IMR-90 (cell line): ENCODE data around the gene MAP3K9. TPM values are rescaled to one million over a fixed set of nuclear protein-coding genes. Genes with fewer than 3 reads are reported as not detected.

Source experiments
- ATAC-seq: fragments of 200-7000 bp; cut with Tn5 transposase; 2 replicates; pipeline ENCODE4 v1.9.1; 2020; ENCODE audit warnings: low read depth, mild to moderate bottlenecking, moderate library complexity
- BruUV-seq: library from RNA; stranded (reverse); fragments of 400-500 nt; replicated peaks from 2 replicates; lab custom pipeline; 2021; lab: Mats Ljungman, UMichigan
- CTCF ChIA-PET: fragments of 300-600 bp; formaldehyde crosslinking; extraction: SDS; loops from one replicate; lab custom pipeline; 2021; ENCODE audit warnings: antibody characterized with exemption; lab: Yijun Ruan, JAX
- POLR2A ChIA-PET: fragments of 300-600 bp; sonication (Branson Sonifier 250); formaldehyde crosslinking; loops from one replicate; lab custom pipeline; 2022; ENCODE audit warnings: antibody characterized with exemption; ENCODE audit not compliant: unreplicated experiment; lab: Charles Lee
- DNase-seq: peaks from one replicate; pipeline ENCODE4 v3.0.0; 2013
- H2AFZ ChIP-seq: replicated peaks from 2 replicates; pipeline ENCODE3; 2013; ENCODE audit warnings: low read length, mild to moderate bottlenecking; ENCODE audit not compliant: poor library complexity
- H2AK5ac ChIP-seq: 2 replicates; pipeline ENCODE4 v1.6.1; 2013; ENCODE audit warnings: low read depth, low read length, inconsistent platforms
- H2AK9ac ChIP-seq: replicated peaks from 2 replicates; pipeline ENCODE3; 2013; ENCODE audit warnings: mild to moderate bottlenecking, low read depth, low read length, moderate library complexity; ENCODE audit not compliant: poor library complexity
- H2BK120ac ChIP-seq: 2 replicates; pipeline ENCODE4 v1.6.1; 2013; ENCODE audit warnings: low read depth, low read length, inconsistent platforms
- H2BK15ac ChIP-seq: 3 replicates; pipeline ENCODE4 v1.6.1; 2013; ENCODE audit warnings: low read depth, low read length, inconsistent platforms
- H2BK20ac ChIP-seq: 2 replicates; pipeline ENCODE4 v1.6.1; 2013; ENCODE audit warnings: low read depth, mild to moderate bottlenecking, inconsistent platforms, low read length, moderate library complexity
- H2BK5ac ChIP-seq: 2 replicates; pipeline ENCODE4 v1.6.1; 2013; ENCODE audit warnings: mild to moderate bottlenecking, low read depth, low read length, inconsistent platforms; ENCODE audit not compliant: poor library complexity, severe bottlenecking
- H3K14ac ChIP-seq: replicated peaks from 2 replicates; pipeline ENCODE4 v1.6.1; 2013; ENCODE audit warnings: low read depth, low read length, inconsistent platforms
- H3K18ac ChIP-seq: 2 replicates; pipeline ENCODE4 v1.6.1; 2013; ENCODE audit warnings: low read depth, low read length, control low read depth
- H3K23ac ChIP-seq: 2 replicates; pipeline ENCODE4 v1.6.1; 2013; ENCODE audit warnings: low read depth, low read length, inconsistent platforms
- H3K27ac ChIP-seq: 2 replicates; pipeline ENCODE4 v1.5.1; 2013; ENCODE audit warnings: mild to moderate bottlenecking, control low read depth, low read length; ENCODE audit not compliant: insufficient read depth
- H3K27me3 ChIP-seq: 2 replicates; pipeline ENCODE4 v1.6.1; 2013; ENCODE audit warnings: low read length; ENCODE audit not compliant: control insufficient read depth, insufficient read depth
- H3K36me3 ChIP-seq: 2 replicates; pipeline ENCODE4 v1.6.1; 2013; ENCODE audit warnings: low read length, mixed read lengths; ENCODE audit not compliant: control insufficient read depth, insufficient read depth
- H3K4ac ChIP-seq: 2 replicates; pipeline ENCODE4 v1.6.1; 2013; ENCODE audit warnings: low read depth, low read length, inconsistent platforms
- H3K4me1 ChIP-seq: 2 replicates; pipeline ENCODE4 v1.6.1; 2013; ENCODE audit warnings: low read length, mixed read lengths; ENCODE audit not compliant: control insufficient read depth, insufficient read depth
- H3K4me2 ChIP-seq: 2 replicates; pipeline ENCODE4 v1.6.1; 2013; ENCODE audit warnings: low read depth, mild to moderate bottlenecking, control low read depth, low read length, moderate library complexity
- H3K4me3 ChIP-seq: 2 replicates; pipeline ENCODE4 v1.5.1; 2013; ENCODE audit warnings: low read depth, mild to moderate bottlenecking, control low read depth, low read length, moderate library complexity; ENCODE audit not compliant: insufficient read depth
- H3K56ac ChIP-seq: 2 replicates; pipeline ENCODE4 v1.6.1; 2013; ENCODE audit warnings: low read length, inconsistent platforms; ENCODE audit not compliant: insufficient read depth; ENCODE audit errors: extremely low read depth
- H3K79me1 ChIP-seq, 2 experiments: 2 replicates each; pipeline ENCODE4 v1.6.1; 2013; ENCODE audit warnings: low read length in 2 of 2, inconsistent platforms in 1 of 2, low read depth in 1 of 2
- H3K9ac ChIP-seq: 2 replicates; pipeline ENCODE4 v1.6.1; 2013; ENCODE audit warnings: low read depth, low read length, control low read depth
- H3K9me1 ChIP-seq: 2 replicates; pipeline ENCODE4 v1.6.1; 2013; ENCODE audit warnings: low read length, inconsistent platforms; ENCODE audit not compliant: insufficient read depth
- H3K9me3 ChIP-seq: 2 replicates; pipeline ENCODE4 v1.6.1; 2013; ENCODE audit warnings: low read length; ENCODE audit not compliant: control insufficient read depth, insufficient read depth
- H4K20me1 ChIP-seq: 2 replicates; pipeline ENCODE4 v1.6.1; 2013; ENCODE audit warnings: low read length, inconsistent platforms; ENCODE audit not compliant: insufficient read depth
- H4K5ac ChIP-seq: 2 replicates; pipeline ENCODE4 v1.6.1; 2013; ENCODE audit warnings: mild to moderate bottlenecking, low read depth, low read length, control low read depth
- H4K8ac ChIP-seq, 2 experiments: 2 replicates each; pipeline ENCODE4 v1.6.1; 2013; ENCODE audit warnings: low read depth in 2 of 2, low read length in 2 of 2, control low read depth in 1 of 2, inconsistent platforms in 1 of 2
- H4K91ac ChIP-seq: 2 replicates; pipeline ENCODE4 v1.6.1; 2013; ENCODE audit warnings: low read depth, low read length, inconsistent platforms; ENCODE audit not compliant: insufficient read depth
- RCOR1 ChIP-seq: IDR thresholded peaks from 2 replicates; pipeline ENCODE4 v1.6.1; 2012; ENCODE audit warnings: mild to moderate bottlenecking, low read length, improper control_type of control experiment; ENCODE audit not compliant: insufficient replicate concordance
- WGBS, 2 experiments: methylation state at CpG; one replicate each; pipeline versions ENCODE4 v1.1.5 to v1.1.7; 2013; ENCODE audit warnings: missing lambda C conversion rate in 2 of 2; ENCODE audit not compliant: insufficient read length in 1 of 2; ENCODE audit errors: extremely low coverage in 2 of 2; 5-methylcytosine and 5-hydroxymethylcytosine counted together
- dilution Hi-C: fragments of 300-500 bp; cut with HindIII; formaldehyde crosslinking; loops from one replicate; pipeline ENCODE4 v1.14.3; 2018; ENCODE audit warnings: low sequenced_read_pairs; ENCODE audit not compliant: unreplicated experiment
- in situ Hi-C: fragments of 300-500 bp; cut with MboI; formaldehyde crosslinking; loops from 3 replicates; pipeline ENCODE4 v1.14.3; 2019; ENCODE audit warnings: low sequenced_read_pairs, inconsistent platforms, mixed read lengths
- intact Hi-C: fragments of 100-400 bp; cut with micrococcal nuclease; formaldehyde crosslinking; loops from 2 replicates; pipeline ENCODE4 v1.10.0; 2022
- polyA plus RNA-seq, 3 experiments: library from polyadenylated mRNA; depleted of rRNA; stranded (reverse); fragments of >200 nt; gene quantifications; 2 replicates each; pipeline ENCODE4 v1.2.3, GENCODE V29; 2012; ENCODE audit warnings: low replicate concordance in 1 of 3
- total RNA-seq: library from RNA; depleted of rRNA; stranded (reverse); fragments of >200 nt; gene quantifications from 2 replicates; pipeline ENCODE4 v1.2.3, GENCODE V29; 2012
- TF ChIP-seq, protein P1 (sequence below): fragments of 150-350 bp; IDR thresholded peaks from 2 replicates; pipeline ENCODE4 v1.6.1; 2016; ENCODE audit warnings: low read depth, mild to moderate bottlenecking, low read length, moderate library complexity, borderline replicate concordance

The MAP3K9 gene
- total and polyA plus RNA-seq, 2 of the 4 experiments (the other 2 are of a cell fraction), result 0.17 to 0.18 TPM

DNA sequence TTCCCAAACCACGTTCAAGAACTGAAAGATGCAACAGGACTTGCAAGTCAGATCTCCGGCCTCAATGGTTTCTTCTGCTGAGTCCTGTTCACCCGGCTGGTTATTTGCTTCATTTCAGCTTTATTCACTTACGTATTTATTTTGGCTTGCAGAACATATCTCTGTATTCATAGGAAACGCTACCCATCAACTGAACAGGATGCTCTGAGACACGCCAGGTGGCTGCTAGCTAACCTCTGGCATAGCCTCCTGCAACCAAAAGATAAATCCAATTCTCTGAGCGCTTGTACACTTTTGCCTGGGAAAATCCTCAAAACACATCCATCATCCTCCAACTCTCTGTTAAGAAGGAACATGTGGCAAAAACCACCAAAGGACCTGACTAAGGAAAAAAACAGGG, 17.3 kb downstream of the MAP3K9 start:
- no peak overlapping the region for H3K4ac ChIP-seq
- no peak overlapping the region for H3K4me2 ChIP-seq
- H3K27ac ChIP-seq, result no peak overlapping the region
- no peaks in the 10 kb centered on the region for H3K36me3 ChIP-seq
- no peaks in the 10 kb centered on the region for H4K20me1 ChIP-seq
- no peak overlapping the region for H2AK5ac ChIP-seq
- intact Hi-C loops, result no loop called here
- BruUV-seq, result no TSS peak
- no peak overlapping the region for H4K91ac ChIP-seq
- ATAC-seq (no peak), DNase-seq (no peak)
- no peak overlapping the region for H3K4me3 ChIP-seq
- H4K5ac ChIP-seq, result no peak overlapping the region
- no peak overlapping the region for H2AFZ ChIP-seq
- H3K23ac ChIP-seq, result no peak overlapping the region
- H2BK20ac ChIP-seq, result no peak overlapping the region
- dilution Hi-C loops, result no loop called here
- H3K9me1 ChIP-seq, result no peaks in the 10 kb centered on the region
- H2BK15ac ChIP-seq, result no peak overlapping the region
- H2BK120ac ChIP-seq, result no peak overlapping the region
- POLR2A ChIA-PET, result no interaction called here
- no peak overlapping the region for H2AK9ac ChIP-seq
- no peak overlapping the region for H3K9ac ChIP-seq
- no peaks in the 10 kb centered on the region for H3K79me1 ChIP-seq
- H3K4me1 ChIP-seq, result no peaks in the 10 kb centered on the region
- in situ Hi-C loops, result no loop called here
- no peak overlapping the region for H2BK5ac ChIP-seq
- no peaks in the 10 kb centered on the region for H3K9me3 ChIP-seq
- no peak overlapping the region for H3K18ac ChIP-seq
- peaks cover 2% of the 10 kb centered on the region; the same call in 1 of the 2 replicates for H3K27me3 ChIP-seq
- H3K56ac ChIP-seq, result no peak overlapping the region
- no peak for TF ChIP-seq RCOR1
- TF ChIP-seq, protein P1, sequence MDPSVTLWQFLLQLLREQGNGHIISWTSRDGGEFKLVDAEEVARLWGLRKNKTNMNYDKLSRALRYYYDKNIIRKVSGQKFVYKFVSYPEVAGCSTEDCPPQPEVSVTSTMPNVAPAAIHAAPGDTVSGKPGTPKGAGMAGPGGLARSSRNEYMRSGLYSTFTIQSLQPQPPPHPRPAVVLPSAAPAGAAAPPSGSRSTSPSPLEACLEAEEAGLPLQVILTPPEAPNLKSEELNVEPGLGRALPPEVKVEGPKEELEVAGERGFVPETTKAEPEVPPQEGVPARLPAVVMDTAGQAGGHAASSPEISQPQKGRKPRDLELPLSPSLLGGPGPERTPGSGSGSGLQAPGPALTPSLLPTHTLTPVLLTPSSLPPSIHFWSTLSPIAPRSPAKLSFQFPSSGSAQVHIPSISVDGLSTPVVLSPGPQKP, result no peak
- no peak overlapping the region for H4K8ac ChIP-seq
- CTCF ChIA-PET, result no interaction called here
- no peak overlapping the region for H3K14ac ChIP-seq
- 63% methylated on average over 4 of the region's 7 CpGs; no CpG with 5 or more reads in 1 of the 2 experiments for WGBS, 2 experiments
